GM21576 (cell line): ENCODE results near the gene ZFR2.
A peak's percentile ranks its signal among the peaks of the same experiment; 100 is the strongest.
"Not testable (repeated sequence)": the region's sequence is repeated elsewhere in the genome, so short reads cannot be mapped to it uniquely, and the experiment has no call there.

Experiments used
- ATAC-seq: cut with Tn5 transposase; IDR thresholded peaks from one replicate; pipeline ENCODE4 v1.9.1; 2021; ENCODE audit warnings: mild to moderate bottlenecking, moderate library complexity; ENCODE audit not compliant: unreplicated experiment

Gene ZFR2

GRCh38 chr19:3774621-3775373, 94.0 kb downstream of the ZFR2 start:
- no peak for ATAC-seq

GRCh38 chr19:3773814-3774515, 94.9 kb downstream of the ZFR2 start:
- ATAC-seq = no peak

GRCh38 chr19:3771906-3772455, 96.9 kb downstream of the ZFR2 start, which contains the start of gene RAX2:
Gene RAX2 (minus strand): TSS chr19:3772228. CDS start chr19:3771742, 486 bp downstream.
- no peak for ATAC-seq

- no peak for ATAC-seq
Measured at GRCh38 chr19:3771000-3771905, 97.6 kb downstream of the ZFR2 start.

- ATAC-seq = no peak
Measured at GRCh38 chr19:3770136-3770999, 98.5 kb downstream of the ZFR2 start.

- ATAC-seq = no peak
Measured at GRCh38 chr19:3769494-3769893, 99.3 kb downstream of the ZFR2 start.

GRCh38 chr19:3768748-3769099, 100.1 kb downstream of the ZFR2 start:
- ATAC-seq = no peak

GRCh38 chr19:3768015-3768747, 100.7 kb downstream of the ZFR2 start:
- ATAC-seq = no peak

- no peak for ATAC-seq
Measured at GRCh38 chr19:3767050-3767449, 101.8 kb downstream of the ZFR2 start.

- ATAC-seq = no peak
Measured at GRCh38 chr19:3766520-3766919, 102.3 kb downstream of the ZFR2 start.

- not testable (repeated sequence) for ATAC-seq
Measured at GRCh38 chr19:3765757-3766156, 103.1 kb downstream of the ZFR2 start.

- no peak for ATAC-seq
Measured at GRCh38 chr19:3765121-3765520, 103.7 kb downstream of the ZFR2 start.

- ATAC-seq = peak; percentile 64
Measured at GRCh38 chr19:3762501-3763459, 106.1 kb downstream of the ZFR2 start, which contains the start of gene MRPL54. Gene MRPL54 (plus strand): TSS chr19:3762682. CDS start chr19:3762701, 19 bp downstream.

- no peak for ATAC-seq
Measured at GRCh38 chr19:3762130-3762473, 106.7 kb downstream of the ZFR2 start.

GRCh38 chr19:3761382-3762129, 107.3 kb downstream of the ZFR2 start, which contains the start of gene APBA3:
Gene APBA3 (minus strand): TSS chr19:3761692. CDS start chr19:3760264, 1,428 bp downstream.
- peak; percentile 43 for ATAC-seq

- ATAC-seq = no peak
Measured at GRCh38 chr19:3760871-3761361, 107.9 kb downstream of the ZFR2 start.
